Measurements from ENCODE around the gene FHL2. TPM values are rescaled to one million over a fixed set of nuclear protein-coding genes. Genes with fewer than 3 reads are reported as not detected.

FHL2 gene
- total RNA-seq, 4 donors from 2014 or later = 53.7 to 99.2 (median 71.6) TPM

DNA sequence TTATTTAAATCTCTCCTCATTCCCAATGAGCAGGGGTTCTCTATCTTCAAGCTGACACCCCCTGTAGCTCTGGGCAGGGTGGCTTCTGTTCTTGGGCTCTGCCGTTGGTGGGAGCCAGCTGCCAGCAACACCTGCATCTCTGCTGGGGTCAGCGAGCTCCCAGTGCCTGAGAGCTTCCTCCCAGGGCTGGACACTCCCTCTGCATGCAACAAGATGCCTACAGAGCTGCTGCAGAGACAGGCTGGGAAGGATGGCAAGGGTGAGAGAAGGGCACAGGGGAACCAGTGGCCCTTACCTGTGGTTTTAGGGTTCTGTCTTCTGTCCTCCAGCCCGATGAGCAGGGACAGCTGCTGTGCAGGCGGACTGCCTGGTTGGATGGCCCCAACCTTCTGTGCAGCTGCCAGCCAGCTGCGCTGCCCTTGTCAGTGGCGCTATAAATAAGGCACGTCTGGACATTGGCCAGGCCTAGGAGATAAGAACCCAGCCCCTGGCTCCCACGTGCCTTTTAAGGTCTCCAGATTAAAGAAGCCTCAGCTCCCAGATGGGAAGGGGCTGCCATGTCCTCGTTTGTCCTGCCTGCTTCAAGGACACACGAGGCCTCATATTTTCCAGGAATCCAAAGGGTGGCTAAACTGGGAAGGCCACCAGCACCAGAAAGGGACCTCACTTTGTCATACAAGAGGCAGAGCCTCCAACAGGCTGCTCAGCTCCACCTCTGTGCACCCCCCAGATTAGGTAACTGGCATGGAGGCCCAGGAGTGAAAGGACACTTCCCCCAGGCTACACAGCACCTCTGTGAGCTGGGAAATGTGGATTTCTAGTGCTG is 39.5 kb upstream of the FHL2 start:
- Histone ChIP-seq H3K27ac (peak overlapping the region in 2 of 4 donors; percentile 30 to 40), H3K9me3 (no peaks in the 10 kb centered on the region)
- no peak for TF ChIP-seq EP300 (IDR thresholded peaks at IDR 0.05)
- TF ChIP-seq, protein P1, sequence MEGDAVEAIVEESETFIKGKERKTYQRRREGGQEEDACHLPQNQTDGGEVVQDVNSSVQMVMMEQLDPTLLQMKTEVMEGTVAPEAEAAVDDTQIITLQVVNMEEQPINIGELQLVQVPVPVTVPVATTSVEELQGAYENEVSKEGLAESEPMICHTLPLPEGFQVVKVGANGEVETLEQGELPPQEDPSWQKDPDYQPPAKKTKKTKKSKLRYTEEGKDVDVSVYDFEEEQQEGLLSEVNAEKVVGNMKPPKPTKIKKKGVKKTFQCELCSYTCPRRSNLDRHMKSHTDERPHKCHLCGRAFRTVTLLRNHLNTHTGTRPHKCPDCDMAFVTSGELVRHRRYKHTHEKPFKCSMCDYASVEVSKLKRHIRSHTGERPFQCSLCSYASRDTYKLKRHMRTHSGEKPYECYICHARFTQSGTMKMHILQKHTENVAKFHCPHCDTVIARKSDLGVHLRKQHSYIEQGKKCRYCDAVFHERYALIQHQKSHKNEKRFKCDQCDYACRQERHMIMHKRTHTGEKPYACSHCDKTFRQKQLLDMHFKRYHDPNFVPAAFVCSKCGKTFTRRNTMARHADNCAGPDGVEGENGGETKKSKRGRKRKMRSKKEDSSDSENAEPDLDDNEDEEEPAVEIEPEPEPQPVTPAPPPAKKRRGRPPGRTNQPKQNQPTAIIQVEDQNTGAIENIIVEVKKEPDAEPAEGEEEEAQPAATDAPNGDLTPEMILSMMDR (IDR thresholded peaks at IDR 0.05) = no peak
- TF ChIP-seq POLR2A (IDR thresholded peaks at IDR 0.05) = no peak

DNA sequence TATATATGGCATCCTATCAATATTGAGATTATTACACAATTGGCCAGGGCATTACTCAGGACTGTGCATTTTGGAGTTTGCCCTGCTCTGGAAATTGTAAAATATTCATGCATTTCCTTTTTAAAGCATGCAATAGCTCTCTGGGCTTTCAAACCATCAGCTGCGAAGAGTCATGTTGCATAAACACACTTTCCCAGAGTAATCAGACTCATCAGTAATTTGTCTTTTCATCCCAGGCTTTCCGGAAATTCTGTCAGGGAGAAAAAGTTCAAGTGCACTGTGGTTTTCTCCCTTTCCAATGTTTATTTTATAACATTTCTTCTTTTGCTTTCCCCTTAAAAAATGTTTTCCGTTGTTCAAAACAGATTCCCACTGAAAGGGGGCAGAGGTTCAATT is 38.9 kb upstream of the FHL2 start:
- H3K9me3 ChIP-seq = no peaks in the 10 kb centered on the region
- TF ChIP-seq EP300 (IDR thresholded peaks at IDR 0.05) (no peak), POLR2A (IDR thresholded peaks at IDR 0.05) (no peak)
- TF ChIP-seq, protein P1 (IDR thresholded peaks at IDR 0.05) = no peak
- WGBS, 2 donors = 53 to 57% methylated on average over 3 of the region's 3 CpGs
- peak overlapping the region in 1 of 4 donors; percentile 30 for H3K27ac ChIP-seq
- no peaks in the 10 kb centered on the region for H3K36me3 ChIP-seq
- H3K27me3 ChIP-seq = no peaks in the 10 kb centered on the region
- H3K4me1 ChIP-seq = peaks cover 0 to 14% (median 0%) of the 10 kb centered on the region in 4 donors
- no peak overlapping the region for H3K4me3 ChIP-seq
- DNase-seq (ENCODE audit: low spot score in 2 of 2) = no peak

More for the DNA sequence above, 39.5 kb upstream of the FHL2 start:
- WGBS, 2 donors = 43 to 44% methylated on average over 9 of the region's 10 CpGs
- Histone ChIP-seq H3K4me1 (peaks cover 0 to 12% (median 0%) of the 10 kb centered on the region in 4 donors), H3K4me3 (no peak overlapping the region), H3K27me3 (no peaks in the 10 kb centered on the region), H3K36me3 (no peaks in the 10 kb centered on the region)
- no peak for DNase-seq (ENCODE audit: low spot score in 2 of 2)

DNA sequence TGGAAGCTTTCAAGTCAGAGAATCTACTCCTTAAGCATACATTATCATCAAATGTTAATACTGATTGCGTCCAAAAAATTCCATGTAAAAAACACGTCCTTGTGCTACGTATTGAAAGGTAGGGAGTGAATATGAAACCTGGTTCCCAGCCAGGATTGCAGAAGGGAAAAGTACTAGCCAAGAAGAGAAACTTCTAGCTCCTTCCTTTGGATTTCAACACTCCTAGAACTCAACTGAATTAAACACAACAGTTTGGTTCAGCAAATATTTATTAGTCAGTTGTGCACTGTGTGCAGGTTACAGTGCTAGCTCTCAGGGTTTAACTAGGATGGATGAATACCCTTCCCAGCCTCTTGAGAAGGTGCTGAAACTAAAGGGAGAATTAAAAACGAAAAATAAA is 33.9 kb upstream of the FHL2 start:
- Histone ChIP-seq H3K4me3 (no peak overlapping the region), H3K27me3 (no peaks in the 10 kb centered on the region), H3K27ac (peak overlapping the region in 2 of 4 donors; percentile 53 to 54), H3K4me1 (peaks cover 0 to 19% (median 1%) of the 10 kb centered on the region in 4 donors), H3K36me3 (no peaks in the 10 kb centered on the region), H3K9me3 (no peaks in the 10 kb centered on the region)
- 62 to 67% methylated on average over 4 of the region's 4 CpGs for WGBS, 2 donors
- no peak for TF ChIP-seq POLR2A (IDR thresholded peaks at IDR 0.05)
- TF ChIP-seq, protein P1 (IDR thresholded peaks at IDR 0.05) = no peak
- TF ChIP-seq EP300 (IDR thresholded peaks at IDR 0.05) = peak in 1 of 2 donors; percentile 16
- peak in 1 of 2 donors; percentile 46 for DNase-seq (ENCODE audit: low spot score in 2 of 2)

DNA sequence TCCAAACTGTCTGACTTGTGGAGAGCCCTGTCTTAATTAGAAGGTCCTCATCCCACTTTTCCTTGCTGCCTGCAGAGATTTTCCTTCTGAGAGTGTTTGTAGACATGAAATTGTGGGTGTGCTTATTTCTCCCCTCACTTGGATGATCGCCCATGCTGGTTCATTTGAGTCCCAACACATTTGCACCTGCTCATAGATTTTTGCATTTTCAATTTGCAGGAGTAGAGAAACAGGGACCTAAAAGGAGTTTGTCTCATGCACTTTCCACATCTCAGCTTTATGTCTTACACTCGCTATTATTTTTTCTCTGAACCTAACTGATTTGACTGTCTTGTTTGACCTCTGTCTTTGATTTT is 33.2 kb upstream of the FHL2 start:
- no peaks in the 10 kb centered on the region for H3K27me3 ChIP-seq
- TF ChIP-seq, protein P1 (IDR thresholded peaks at IDR 0.05) = no peak
- no peak for TF ChIP-seq POLR2A (IDR thresholded peaks at IDR 0.05)
- no peak for TF ChIP-seq EP300 (IDR thresholded peaks at IDR 0.05)
- no peaks in the 10 kb centered on the region for H3K9me3 ChIP-seq
- H3K36me3 ChIP-seq = no peaks in the 10 kb centered on the region
- 58 to 64% methylated on average over 2 of the region's 2 CpGs for WGBS, 2 donors
- H3K4me3 ChIP-seq = no peak overlapping the region
- no peak for DNase-seq (ENCODE audit: low spot score in 2 of 2)
- H3K4me1 ChIP-seq = peaks cover 0 to 18% (median 1%) of the 10 kb centered on the region in 4 donors
- H3K27ac ChIP-seq = peak overlapping the region in 2 of 4 donors; percentile 53 to 54

DNA sequence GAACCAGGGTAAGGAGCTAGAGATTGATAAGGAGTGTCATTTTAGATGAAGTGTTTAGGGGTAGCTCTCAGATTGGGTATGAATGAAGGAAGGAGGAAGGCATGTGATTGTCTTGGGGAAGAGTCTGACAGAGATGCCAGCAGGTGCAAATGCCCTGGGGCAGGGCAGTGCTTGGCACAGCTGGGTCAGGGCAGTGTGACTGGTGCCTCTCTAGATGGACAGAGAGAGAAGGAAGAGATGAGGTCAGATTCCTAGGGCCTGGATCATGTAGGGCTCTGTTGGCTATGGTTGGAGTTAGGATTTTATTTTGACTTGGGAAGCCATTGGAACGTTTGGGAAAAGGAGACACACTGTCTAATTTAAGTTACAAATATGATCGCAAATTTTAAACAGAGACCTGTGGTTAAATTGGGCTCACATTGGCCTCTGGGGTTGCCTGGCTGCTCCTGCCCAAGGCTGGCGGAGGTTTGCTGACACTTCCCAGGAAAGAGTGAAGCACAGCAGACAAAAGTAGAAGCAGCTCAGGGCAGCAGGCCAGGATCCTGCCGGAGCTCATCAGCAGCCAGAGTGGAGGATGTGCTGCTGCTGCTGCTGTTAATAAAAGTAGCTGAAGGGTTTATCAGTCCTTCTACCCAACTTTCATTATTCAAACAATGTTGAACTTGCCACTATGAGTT is 32.7 kb upstream of the FHL2 start:
- no peaks in the 10 kb centered on the region for H3K36me3 ChIP-seq
- H3K9me3 ChIP-seq = no peaks in the 10 kb centered on the region
- peaks cover 0 to 23% (median 1%) of the 10 kb centered on the region in 4 donors for H3K4me1 ChIP-seq
- H3K27ac ChIP-seq = peak overlapping the region in 1 of 4 donors; percentile 44
- 46% methylated on average over 4 of the region's 4 CpGs for WGBS, 2 donors
- TF ChIP-seq POLR2A (IDR thresholded peaks at IDR 0.05) (no peak), EP300 (IDR thresholded peaks at IDR 0.05) (no peak)
- TF ChIP-seq, protein P1 (IDR thresholded peaks at IDR 0.05) = no peak
- no peak overlapping the region for H3K4me3 ChIP-seq
- peak; percentile 31 to 32 for DNase-seq (ENCODE audit: low spot score in 2 of 2)
- H3K27me3 ChIP-seq = no peaks in the 10 kb centered on the region
